Neural progenitor cell (in vitro differentiated cells): ENCODE measurements around the gene ZNF264. TPM values are rescaled to one million over a fixed set of nuclear protein-coding genes. Genes with fewer than 3 reads are reported as not detected.
A peak's percentile ranks its signal among the peaks of the same experiment; 100 is the strongest.

ENCODE experiments used
- DNase-seq: peaks from one replicate; pipeline ENCODE4 v3.0.0-alpha.2; 2016; ENCODE audit warnings: low spot score
- H2AFZ ChIP-seq: fragments of 200-600 bp; sonication (generic); replicated peaks from 2 replicates; pipeline ENCODE4 v1.6.1; 2016; ENCODE audit warnings: antibody characterized with exemption
- H3F3A ChIP-seq: fragments of 200-600 bp; sonication (generic); 2 replicates; pipeline ENCODE4 v1.6.1; 2016; ENCODE audit warnings: antibody characterized with exemption, low read depth
- H3K27ac ChIP-seq: fragments of 200-600 bp; sonication (generic); 2 replicates; pipeline ENCODE4 v1.5.1; 2016; ENCODE audit warnings: mild to moderate bottlenecking
- H3K27me3 ChIP-seq: fragments of 200-600 bp; sonication (generic); 2 replicates; pipeline ENCODE4 v1.6.1; 2016; ENCODE audit warnings: mild to moderate bottlenecking, moderate library complexity
- H3K36me3 ChIP-seq: fragments of 200-600 bp; sonication (generic); 2 replicates; pipeline ENCODE4 v1.5.1; 2016
- H3K4me1 ChIP-seq: fragments of 200-600 bp; sonication (generic); 2 replicates; pipeline ENCODE4 v1.6.1; 2016; ENCODE audit warnings: mixed run types
- H3K4me2 ChIP-seq: fragments of 200-600 bp; sonication (generic); 2 replicates; pipeline ENCODE4 v1.6.1; 2016
- H3K4me3 ChIP-seq: fragments of 200-600 bp; sonication (generic); 2 replicates; pipeline ENCODE4 v1.5.1; 2016
- H3K79me2 ChIP-seq: fragments of 200-600 bp; sonication (generic); 2 replicates; pipeline ENCODE4 v1.6.1; 2016; ENCODE audit warnings: low read depth
- H3K9ac ChIP-seq: fragments of 200-600 bp; sonication (generic); 2 replicates; pipeline ENCODE4 v1.6.1; 2016
- H3K9me3 ChIP-seq: fragments of 200-600 bp; sonication (generic); 2 replicates; pipeline ENCODE4 v1.5.1; 2016; ENCODE audit warnings: low read depth
- H4K20me1 ChIP-seq: fragments of 200-600 bp; sonication (generic); 2 replicates; pipeline ENCODE4 v1.6.1; 2016; ENCODE audit warnings: low read depth
- H3K27ac Mint-ChIP-seq: 3 replicates; pipeline ENCODE4 v1.8.0; 2021; ENCODE audit warnings: mixed read lengths
- H3K27me3 Mint-ChIP-seq: 2 replicates; pipeline ENCODE4 v1.8.0; 2022; ENCODE audit warnings: low read depth, mild to moderate bottlenecking, inconsistent platforms, moderate library complexity, mixed read lengths; ENCODE audit not compliant: insufficient read depth
- H3K36me3 Mint-ChIP-seq: 3 replicates; pipeline ENCODE4 v1.8.0; 2021; ENCODE audit warnings: mixed read lengths
- H3K4me1 Mint-ChIP-seq: 3 replicates; pipeline ENCODE4 v1.8.0; 2021; ENCODE audit warnings: mixed read lengths
- H3K4me3 Mint-ChIP-seq: 3 replicates; pipeline ENCODE4 v1.8.0; 2021; ENCODE audit warnings: mild to moderate bottlenecking, moderate library complexity, mixed read lengths
- H3K9me3 Mint-ChIP-seq: 3 replicates; pipeline ENCODE4 v1.8.0; 2020; ENCODE audit warnings: mixed read lengths
- EZH2 ChIP-seq: fragments of 200-600 bp; sonication (generic); IDR thresholded peaks from 2 replicates; pipeline ENCODE4 v1.6.1; 2017; ENCODE audit warnings: antibody characterized with exemption, mild to moderate bottlenecking, moderate library complexity
- EZH2phosphoT487 ChIP-seq: fragments of 200-600 bp; sonication (generic); IDR thresholded peaks from 2 replicates; pipeline ENCODE4 v1.6.1; 2017; ENCODE audit warnings: antibody characterized with exemption
- total RNA-seq: library from RNA; depleted of rRNA; stranded (reverse); fragments of >200 nt; gene quantifications from 2 replicates; pipeline ENCODE4 v1.2.3, GENCODE V29; 2015; ENCODE audit warnings: low replicate concordance
- TF ChIP-seq, protein P1 (sequence below): fragments of 200-600 bp; sonication (generic); IDR thresholded peaks from 2 replicates; pipeline ENCODE4 v1.5.1; 2017; ENCODE audit warnings: antibody characterized with exemption, mild to moderate bottlenecking

The ZNF264 gene
- total RNA-seq, 1 donor from 2014 or later, result 26.9 TPM

DNA sequence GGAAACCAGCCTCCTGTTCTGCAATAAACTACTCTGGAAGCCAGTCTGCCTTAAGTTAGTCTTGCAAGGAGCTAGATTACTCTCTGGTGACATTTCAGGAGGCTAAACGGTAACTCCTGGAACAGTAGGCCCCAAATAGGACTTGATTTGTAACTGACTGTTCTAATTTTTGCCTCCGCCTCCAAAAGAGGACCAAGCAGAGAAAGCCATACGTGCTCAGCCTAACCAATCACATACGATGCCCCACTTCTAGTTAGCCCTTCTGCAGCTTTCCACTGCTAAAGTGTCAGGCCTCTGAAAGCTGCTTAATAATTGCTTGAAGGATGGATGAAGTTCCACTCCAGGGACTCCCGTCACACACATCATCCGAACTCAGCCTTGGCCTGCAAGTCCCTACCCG, 49.9 kb downstream of the ZNF264 start:
- H3K27me3 Mint-ChIP-seq, result no peaks in the 10 kb centered on the region
- H3K4me3 ChIP-seq, result peak overlapping the region; percentile 95
- H3K4me3 Mint-ChIP-seq, result peak overlapping the region; percentile 90
- no peak overlapping the region for H3K27ac ChIP-seq
- H3K27me3 ChIP-seq, result no peaks in the 10 kb centered on the region
- H3K4me2 ChIP-seq, result peak overlapping the region; percentile 86
- peaks cover 7% of the 10 kb centered on the region for H3K36me3 Mint-ChIP-seq
- H2AFZ ChIP-seq, result peak overlapping the region; percentile 77
- peaks cover 34% of the 10 kb centered on the region for H3K79me2 ChIP-seq
- no peak for DNase-seq
- H3K4me1 ChIP-seq, result no peaks in the 10 kb centered on the region
- peak overlapping the region; percentile 72 for H3K27ac Mint-ChIP-seq
- TF ChIP-seq, protein P1, sequence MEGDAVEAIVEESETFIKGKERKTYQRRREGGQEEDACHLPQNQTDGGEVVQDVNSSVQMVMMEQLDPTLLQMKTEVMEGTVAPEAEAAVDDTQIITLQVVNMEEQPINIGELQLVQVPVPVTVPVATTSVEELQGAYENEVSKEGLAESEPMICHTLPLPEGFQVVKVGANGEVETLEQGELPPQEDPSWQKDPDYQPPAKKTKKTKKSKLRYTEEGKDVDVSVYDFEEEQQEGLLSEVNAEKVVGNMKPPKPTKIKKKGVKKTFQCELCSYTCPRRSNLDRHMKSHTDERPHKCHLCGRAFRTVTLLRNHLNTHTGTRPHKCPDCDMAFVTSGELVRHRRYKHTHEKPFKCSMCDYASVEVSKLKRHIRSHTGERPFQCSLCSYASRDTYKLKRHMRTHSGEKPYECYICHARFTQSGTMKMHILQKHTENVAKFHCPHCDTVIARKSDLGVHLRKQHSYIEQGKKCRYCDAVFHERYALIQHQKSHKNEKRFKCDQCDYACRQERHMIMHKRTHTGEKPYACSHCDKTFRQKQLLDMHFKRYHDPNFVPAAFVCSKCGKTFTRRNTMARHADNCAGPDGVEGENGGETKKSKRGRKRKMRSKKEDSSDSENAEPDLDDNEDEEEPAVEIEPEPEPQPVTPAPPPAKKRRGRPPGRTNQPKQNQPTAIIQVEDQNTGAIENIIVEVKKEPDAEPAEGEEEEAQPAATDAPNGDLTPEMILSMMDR, result no peak
- TF ChIP-seq EZH2, result no peak
- TF ChIP-seq EZH2phosphoT487, result no peak
- peak overlapping the region; percentile 92 for H3K9ac ChIP-seq
- no peaks in the 10 kb centered on the region for H3K36me3 ChIP-seq
- peaks cover 12% of the 10 kb centered on the region for H3K4me1 Mint-ChIP-seq
- H3K9me3 Mint-ChIP-seq, result no peaks in the 10 kb centered on the region
- H3F3A ChIP-seq, result peaks cover 5% of the 10 kb centered on the region
- H3K9me3 ChIP-seq, result no peaks in the 10 kb centered on the region
- H4K20me1 ChIP-seq, result no peaks in the 10 kb centered on the region

DNA sequence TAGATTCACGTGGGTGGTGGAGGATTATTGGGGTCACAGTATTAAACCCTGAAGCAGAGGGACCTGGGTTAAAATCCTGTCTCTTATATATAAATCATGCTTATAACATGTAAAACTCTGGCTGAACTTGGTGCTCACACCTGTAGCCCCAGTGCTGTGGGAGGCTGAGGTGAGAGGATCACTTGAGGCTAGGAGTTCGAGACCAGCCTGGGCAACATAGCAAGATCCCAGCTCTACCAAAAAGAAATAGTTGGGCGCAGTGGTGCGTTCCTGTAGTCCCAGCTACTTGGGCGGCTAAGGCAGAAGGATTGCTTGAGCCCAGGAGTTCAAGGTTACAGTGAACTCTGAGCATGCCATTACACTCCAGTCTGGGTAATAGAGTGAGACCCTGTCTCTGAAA, 51.5 kb downstream of the ZNF264 start:
- Histone ChIP-seq H3K4me2 (no peak overlapping the region), H3K79me2 (peaks cover 34% of the 10 kb centered on the region), H3K27ac (no peak overlapping the region), H3K27me3 (no peaks in the 10 kb centered on the region), H2AFZ (no peak overlapping the region), H3K36me3 (no peaks in the 10 kb centered on the region), H3K9ac (no peak overlapping the region), H3K4me1 (no peaks in the 10 kb centered on the region), H3K4me3 (no peak overlapping the region), H3F3A (peaks cover 5% of the 10 kb centered on the region), H3K9me3 (no peaks in the 10 kb centered on the region), H4K20me1 (no peaks in the 10 kb centered on the region)
- peaks cover 12% of the 10 kb centered on the region for H3K4me1 Mint-ChIP-seq
- DNase-seq, result no peak
- H3K4me3 Mint-ChIP-seq, result peak overlapping the region; percentile 66
- no peaks in the 10 kb centered on the region for H3K27me3 Mint-ChIP-seq
- peaks cover 8% of the 10 kb centered on the region for H3K36me3 Mint-ChIP-seq
- TF ChIP-seq, protein P1, result no peak
- TF ChIP-seq EZH2 (no peak), EZH2phosphoT487 (no peak)
- H3K27ac Mint-ChIP-seq, result no peak overlapping the region
- no peaks in the 10 kb centered on the region for H3K9me3 Mint-ChIP-seq

DNA sequence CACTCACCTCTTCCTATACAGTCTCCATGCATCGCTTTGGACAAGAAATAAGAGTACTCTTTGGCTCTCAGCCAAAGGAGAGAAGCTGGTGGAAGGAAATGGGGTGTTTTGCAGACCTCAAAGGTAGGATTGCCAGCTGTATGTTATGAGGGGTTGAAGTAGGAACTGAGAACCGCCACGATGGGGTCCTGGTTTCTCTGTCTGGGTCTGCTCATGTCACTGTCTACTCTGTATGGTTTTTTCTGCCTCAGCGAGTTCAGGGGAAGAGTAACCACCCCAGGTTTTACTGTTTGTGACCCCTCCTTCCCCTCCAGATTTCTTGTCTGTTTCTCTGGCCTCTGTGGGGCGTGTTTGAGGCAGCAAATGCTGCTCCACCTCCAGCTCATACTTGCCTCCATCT, 53.2 kb downstream of the ZNF264 start:
- Mint-ChIP-seq H3K27me3 (no peaks in the 10 kb centered on the region), H3K4me3 (peak overlapping the region; percentile 33), H3K4me1 (peaks cover 12% of the 10 kb centered on the region), H3K36me3 (peaks cover 8% of the 10 kb centered on the region), H3K27ac (no peak overlapping the region), H3K9me3 (no peaks in the 10 kb centered on the region)
- H3K9ac ChIP-seq, result no peak overlapping the region
- H3K27ac ChIP-seq, result no peak overlapping the region
- TF ChIP-seq EZH2phosphoT487 (no peak), EZH2 (no peak)
- TF ChIP-seq, protein P1, result no peak
- no peak overlapping the region for H2AFZ ChIP-seq
- H3K4me2 ChIP-seq, result no peak overlapping the region
- peaks cover 5% of the 10 kb centered on the region for H3F3A ChIP-seq
- no peak overlapping the region for H3K4me3 ChIP-seq
- H3K9me3 ChIP-seq, result no peaks in the 10 kb centered on the region
- H3K36me3 ChIP-seq, result no peaks in the 10 kb centered on the region
- no peaks in the 10 kb centered on the region for H4K20me1 ChIP-seq
- no peaks in the 10 kb centered on the region for H3K27me3 ChIP-seq
- DNase-seq, result no peak
- no peaks in the 10 kb centered on the region for H3K4me1 ChIP-seq
- peaks cover 34% of the 10 kb centered on the region for H3K79me2 ChIP-seq
